Measurements from ENCODE around the gene TAS2R60.
"Not testable (repeated sequence)": the region's sequence is repeated elsewhere in the genome, so short reads cannot be mapped to it uniquely, and the experiment has no call there.

The TAS2R60 gene

DNA sequence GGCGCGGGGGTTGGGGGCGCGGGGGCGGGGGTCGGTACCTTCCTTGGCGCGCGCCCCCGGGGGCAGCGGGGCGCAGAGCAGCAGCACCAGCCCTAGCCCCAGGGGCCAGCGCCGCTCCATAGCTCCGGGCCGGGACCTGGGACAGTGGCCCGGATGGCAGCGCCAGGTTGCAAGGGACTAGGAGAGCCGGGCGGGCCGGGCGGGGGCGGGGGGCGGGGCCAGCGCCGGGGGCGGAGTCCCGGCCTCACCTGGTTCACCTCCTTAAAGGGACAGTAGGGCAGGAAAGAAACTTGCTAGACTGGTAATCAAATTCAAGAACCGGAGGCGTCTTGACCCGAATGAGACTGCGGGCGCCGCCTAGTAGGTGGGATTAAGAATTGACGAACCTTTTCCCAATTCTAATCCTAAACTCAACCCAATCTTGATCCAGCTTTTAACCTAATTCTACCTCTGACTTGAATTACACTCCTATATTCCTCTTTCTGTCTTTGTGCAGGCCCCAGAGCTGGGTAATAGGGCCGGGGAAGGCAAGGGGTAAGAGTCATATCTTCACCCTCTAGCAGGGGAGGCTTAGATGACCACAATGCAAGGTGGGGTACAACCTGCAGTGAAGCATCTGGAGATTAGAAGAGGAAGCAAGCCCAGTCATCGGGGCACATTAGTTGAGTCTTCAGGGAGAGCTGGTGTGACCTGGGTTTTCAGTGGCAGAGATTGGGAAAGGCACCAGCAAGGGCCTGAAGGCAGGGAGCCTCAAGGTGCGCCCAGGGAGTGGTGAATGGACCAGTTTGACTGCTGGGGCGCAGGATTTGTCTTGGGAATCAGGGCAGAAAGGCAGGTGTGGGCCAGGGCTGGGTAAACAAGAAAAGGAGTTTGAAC is 34.3 kb upstream of the TAS2R60 start, which contains the start of gene EPHA1:
Gene EPHA1 (minus strand): TSS at position 171 of the 876 bp plus-strand sequence. CDS start 51 bp downstream, at position 120.
- Histone ChIP-seq H3K27ac (peak within 1 kb of the TSS in 20 of 21 experiments; percentile 25 to 78 (median 68)), H3K4me3 (peak within 1 kb of the TSS; percentile 46 to 60 (median 50))

DNA sequence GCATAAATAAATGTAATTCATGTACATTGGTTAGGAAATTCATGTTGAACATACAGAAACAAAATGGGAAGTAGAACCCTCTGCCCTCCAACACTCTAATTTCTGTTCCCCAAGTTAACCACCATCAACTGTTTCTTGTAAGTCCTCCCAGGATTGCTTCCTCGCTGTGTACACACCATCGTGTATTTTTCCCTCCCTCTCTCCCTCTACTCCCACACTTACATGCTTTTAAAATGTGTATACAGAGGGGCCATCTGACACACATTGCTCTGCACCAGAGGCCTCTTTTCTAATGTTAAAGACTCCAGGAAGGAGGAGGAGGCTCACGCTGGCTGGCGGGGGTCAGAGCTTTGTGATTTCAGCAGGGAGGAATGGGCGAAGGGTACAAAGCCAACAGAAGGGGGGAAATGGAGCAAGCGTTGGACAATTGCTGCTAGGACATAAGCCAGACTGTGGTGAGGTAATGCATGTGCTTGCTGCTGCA is 32.7 kb upstream of the TAS2R60 start:
- no peak overlapping the region for H3K4me3 ChIP-seq

DNA sequence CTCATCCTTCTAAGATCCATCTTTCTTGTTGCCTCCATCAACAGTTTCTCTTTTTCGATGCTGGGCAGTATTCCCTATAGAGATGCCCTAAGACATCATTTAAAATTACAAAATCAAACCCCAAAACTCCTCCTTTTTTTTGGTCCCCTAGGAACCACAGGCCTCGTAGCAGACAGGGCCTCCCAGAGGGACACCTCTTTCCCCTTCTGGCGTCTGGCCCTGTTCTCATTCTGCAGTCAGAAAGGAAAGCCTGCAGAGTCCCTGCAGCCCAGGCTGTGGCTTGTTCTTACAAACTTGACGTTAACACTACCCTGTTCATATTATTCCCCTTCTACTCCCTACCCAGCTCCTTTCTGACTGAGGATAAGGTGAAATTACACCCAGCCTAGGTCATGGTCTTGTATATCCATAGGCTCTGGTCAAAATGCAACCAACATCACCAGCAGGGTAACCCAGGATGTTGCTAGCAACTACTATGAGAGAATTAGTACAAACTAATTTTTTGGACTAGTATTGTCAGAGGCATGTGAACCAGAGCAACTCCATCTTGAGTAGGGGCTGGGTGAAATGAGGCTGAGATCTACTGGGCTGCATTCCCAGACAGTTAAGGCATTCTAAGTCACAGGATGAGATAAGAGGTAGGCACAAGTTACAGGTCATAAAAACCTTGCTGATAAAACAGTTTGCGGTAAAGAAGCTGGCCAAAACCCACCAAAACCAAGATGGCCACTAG is 31.1 kb upstream of the TAS2R60 start:
- Histone ChIP-seq H3K27ac (no peak overlapping the region), H3K4me3 (no peak overlapping the region)

More for the DNA sequence above, 32.7 kb upstream of the TAS2R60 start:
- peak overlapping the region in 5 of 21 experiments; percentile 18 to 65 (median 22) for H3K27ac ChIP-seq

DNA sequence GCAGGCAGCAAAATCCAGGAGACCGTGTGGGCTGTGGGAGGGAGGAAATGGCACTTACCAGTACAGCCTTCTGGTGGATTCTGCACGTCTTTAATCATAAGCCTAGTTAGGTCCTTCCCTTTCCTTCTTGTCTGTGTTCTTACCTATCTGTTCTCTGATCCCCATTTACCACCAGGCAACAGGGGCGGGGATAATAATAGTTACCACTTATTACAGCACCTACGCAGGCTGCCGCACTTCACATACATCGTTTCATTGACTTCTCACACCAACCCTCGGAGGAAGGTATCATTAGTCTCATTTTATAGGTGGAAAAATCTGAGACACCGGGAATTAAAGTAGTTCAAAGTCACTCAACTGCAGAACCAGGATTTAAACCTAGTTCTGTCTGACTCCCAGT is 30.1 kb upstream of the TAS2R60 start:
- Histone ChIP-seq H3K27ac (peak overlapping the region in 1 of 21 experiments; percentile 4), H3K4me3 (no peak overlapping the region)

DNA sequence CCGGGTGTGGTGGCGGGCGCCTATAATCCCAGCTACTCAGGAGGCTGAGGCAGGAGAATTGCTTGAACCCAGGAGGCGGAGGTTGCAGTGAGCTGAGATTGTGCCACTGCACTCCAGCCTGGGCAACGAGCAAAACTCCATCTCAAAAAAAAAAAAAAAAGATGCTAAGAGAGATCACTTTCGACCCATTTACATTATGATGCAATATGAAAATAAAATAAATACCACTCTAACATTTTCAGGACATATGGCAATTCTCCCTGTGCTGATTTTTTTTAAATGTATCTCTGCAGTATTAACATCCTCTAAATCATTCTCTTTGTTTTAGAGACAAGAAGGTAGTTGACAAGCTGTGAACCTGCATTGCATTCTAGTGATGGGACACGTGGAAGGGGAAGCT is 28.0 kb upstream of the TAS2R60 start:
- H3K27ac ChIP-seq = peak overlapping the region in 1 of 21 experiments; percentile 65

DNA sequence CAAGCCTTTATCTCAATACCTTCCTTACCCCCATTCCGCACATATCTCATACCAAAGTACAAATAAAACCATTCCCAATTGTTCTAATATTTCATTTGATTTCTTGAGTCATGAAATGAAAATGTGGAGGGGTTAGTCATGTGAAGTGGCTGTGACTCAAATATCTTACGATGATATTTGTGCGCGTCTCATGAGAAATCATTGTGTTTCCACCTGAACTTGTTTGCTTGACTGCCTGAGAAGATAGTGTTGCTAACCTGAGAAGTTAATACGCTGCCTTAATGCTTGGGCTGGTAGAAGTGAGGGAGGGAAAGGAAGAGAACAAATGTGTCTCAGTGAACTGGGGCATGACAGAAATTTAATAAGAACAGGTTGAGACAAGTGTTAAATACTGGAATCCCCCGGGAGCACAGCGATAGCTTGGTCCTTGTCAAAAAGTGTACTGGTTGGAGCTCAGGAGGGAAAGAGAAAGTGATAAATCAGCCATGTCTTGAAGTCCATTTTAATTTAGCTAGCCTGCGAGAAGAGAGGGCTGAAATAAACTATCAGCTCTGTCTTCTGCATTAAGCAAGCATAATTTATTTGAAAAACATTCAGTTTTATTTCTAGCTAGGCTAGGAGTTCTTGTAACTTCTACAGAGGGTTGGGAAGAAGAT is 27.4 kb upstream of the TAS2R60 start:
- Histone ChIP-seq H3K4me3 (peak overlapping the region in 1 of 7 experiments; percentile 3), H3K27ac (peak overlapping the region in 6 of 21 experiments; percentile 2 to 65 (median 30))

More for the DNA sequence above, 28.0 kb upstream of the TAS2R60 start:
- H3K4me3 ChIP-seq = not testable (repeated sequence)

DNA sequence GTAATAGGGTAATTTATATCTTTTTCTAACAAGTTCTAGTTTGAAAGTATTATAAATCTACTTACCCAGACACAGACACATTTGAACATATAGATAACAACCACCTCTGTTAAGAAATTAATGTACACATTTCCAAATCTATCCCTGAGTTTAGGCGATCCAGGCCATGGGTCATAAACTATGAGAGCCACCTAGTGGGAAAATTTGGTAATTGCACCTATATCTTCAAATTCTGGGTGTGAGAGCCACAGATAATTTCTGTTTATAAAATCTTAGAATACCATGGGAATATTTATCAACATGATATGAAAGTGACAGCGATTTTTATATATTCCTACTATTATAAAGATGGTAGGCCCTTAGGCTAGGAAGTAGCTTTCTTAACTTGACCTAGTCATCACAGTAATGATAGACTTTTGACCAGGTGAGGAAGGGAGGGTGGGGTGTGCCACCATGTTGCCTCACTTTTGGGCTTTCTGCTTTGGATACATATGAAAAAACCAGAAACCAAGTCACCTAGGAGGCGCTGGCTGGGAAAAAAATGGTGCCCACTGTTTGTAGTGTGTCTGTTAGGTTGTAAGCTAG is 26.6 kb upstream of the TAS2R60 start:
- no peak overlapping the region for H3K4me3 ChIP-seq
- peak overlapping the region in 1 of 21 experiments; percentile 22 for H3K27ac ChIP-seq

DNA sequence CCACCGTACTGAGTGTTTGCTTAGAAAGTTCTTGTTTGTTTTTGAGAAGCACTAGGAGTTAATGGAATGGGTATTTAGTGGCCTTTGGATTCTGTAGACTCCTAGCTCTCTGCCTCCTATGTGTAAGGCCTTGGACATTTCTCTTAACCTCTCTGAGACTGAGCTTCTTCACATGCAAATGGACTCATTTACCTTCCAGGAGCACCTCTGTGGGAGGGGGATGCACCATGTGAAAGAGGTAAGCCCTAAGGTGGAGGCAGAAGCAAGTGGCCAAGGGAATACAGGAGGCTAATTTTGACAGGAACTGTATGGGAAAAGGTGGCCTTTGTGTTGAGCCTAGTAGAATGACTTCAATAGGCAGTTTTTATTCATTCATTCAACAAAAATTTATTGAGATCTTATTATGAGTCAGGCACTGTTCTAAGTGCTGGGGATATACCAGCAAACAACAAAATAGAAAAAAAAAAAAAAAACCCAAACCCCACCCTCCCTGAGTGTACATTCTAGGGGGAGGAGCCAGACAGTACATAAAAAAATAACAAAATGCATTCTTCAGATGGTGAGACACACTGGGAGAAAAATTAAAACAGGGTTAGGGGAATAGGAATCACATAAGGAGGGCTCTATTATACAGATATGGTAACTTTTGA is 25.4 kb upstream of the TAS2R60 start:
- Histone ChIP-seq H3K4me3 (no peak overlapping the region), H3K27ac (no peak overlapping the region)

DNA sequence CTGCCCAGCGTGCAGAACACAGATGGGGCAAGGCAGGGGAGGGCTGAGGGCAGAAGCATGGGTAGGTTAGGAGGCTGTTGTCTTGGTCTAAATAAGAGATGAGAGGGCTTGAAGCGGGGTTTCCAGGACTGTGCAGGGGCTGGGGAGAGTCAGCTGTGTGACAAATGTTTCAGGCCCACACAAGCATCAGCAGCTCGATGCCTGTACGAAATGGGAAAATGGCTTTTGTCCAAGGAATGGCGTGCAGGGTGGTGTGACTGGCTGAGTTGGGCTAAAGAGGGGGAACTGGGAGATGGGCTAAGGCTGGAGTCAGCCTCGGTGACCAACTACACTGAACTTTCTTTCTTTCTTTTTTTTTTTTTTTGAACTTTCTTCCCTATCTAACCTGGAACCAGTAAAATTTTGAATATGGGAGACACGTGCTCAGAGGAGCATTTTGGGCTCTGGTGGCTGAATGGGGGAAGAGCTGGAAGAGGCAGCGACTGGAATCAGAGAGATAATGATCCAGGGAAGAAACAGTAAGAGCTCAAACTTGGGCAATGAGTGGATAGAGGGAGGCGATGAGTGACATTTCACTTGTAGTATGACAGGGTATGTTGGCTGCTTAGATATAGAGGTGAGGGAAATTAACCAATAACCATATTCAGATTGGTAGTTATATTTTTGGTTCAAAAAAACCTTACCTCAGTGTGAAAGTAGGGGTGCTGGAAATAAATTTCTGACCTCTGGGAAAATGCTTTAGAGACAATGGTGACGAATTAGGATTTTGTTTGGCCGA is 24.4 kb upstream of the TAS2R60 start:
- Histone ChIP-seq H3K4me3 (no peak overlapping the region), H3K27ac (no peak overlapping the region)

DNA sequence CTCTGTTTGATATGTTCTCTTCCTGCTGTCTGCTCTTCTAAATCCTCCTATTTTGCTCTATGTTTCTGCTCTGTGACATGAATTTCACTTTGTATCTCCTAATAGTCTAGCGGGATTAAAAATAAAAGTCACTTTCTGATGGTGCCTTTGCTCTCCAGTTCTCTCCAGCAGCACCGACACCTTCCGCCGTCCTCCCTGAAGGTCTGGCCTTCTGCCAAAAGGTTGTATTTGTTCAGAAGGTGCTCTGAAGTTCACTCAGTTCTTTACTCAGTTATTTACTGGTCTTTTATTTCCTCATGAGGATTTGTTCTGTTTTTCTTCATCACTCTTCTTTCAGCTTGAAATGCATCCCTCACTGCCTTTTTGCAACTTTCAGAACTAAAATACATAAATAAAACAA is 23.4 kb upstream of the TAS2R60 start:
- no peak overlapping the region for H3K4me3 ChIP-seq
- no peak overlapping the region for H3K27ac ChIP-seq

DNA sequence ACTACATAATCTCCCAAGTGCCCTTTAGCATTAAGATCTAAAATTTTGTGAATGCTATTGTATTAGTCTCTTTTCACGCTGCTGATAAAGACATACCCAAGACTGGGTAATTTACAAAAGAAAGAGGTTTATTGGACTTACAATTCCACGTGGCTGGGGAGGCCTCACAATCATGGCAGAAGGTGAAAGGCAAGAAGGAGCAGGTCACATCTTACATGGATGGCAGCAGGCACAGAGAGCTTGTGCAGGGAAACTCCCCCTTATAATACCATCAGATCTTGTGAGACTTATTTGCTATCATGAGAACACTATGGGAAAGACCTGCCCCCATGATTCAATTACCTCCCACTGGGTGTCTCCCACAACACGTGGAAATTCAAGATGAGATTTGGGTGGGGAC is 22.6 kb upstream of the TAS2R60 start:
- H3K4me3 ChIP-seq, H3K27ac ChIP-seq: not testable (repeated sequence)

DNA sequence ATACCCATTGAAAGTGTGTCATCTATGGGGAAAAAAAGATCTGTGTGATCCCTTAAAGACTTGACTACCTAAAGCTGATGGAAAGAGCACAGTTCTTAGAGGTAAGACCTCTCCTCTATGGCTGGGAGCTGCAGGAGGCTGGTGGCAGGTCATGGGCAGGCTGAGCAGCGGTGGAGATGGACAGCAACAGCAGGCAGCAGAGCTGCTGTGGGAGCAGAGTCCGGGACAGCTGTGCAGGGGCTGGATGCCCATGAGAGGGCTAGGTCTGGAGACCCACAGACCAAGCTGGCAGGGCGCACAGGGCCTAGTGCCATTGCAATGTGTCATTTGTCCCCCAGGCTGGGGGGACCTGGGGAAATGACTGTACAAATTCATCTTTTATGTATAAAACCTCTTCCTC is 21.2 kb upstream of the TAS2R60 start:
- H3K4me3 ChIP-seq = no peak overlapping the region

DNA sequence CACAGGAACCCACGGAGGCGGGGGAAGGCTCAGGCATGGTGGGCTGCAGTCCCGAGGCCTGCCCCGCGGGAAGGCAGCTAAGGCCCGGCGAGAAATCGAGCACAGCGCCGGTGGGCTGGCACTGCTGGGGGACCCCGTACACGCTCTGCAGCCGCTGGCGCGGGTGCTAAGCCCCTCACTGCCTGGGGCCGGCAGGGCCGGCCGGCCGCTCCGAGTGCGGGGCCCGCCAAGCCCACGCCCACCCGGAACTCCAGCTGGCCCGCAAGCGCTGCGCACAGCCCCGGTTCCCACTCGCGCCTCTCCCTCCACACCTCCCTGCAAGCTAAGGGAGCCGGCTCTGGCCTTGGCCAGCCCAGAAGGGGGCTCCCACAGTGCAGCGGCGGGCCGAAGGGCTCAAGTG is 18.8 kb upstream of the TAS2R60 start:
- H3K27ac ChIP-seq, H3K4me3 ChIP-seq: not testable (repeated sequence)

More for the DNA sequence above, 21.2 kb upstream of the TAS2R60 start:
- H3K27ac ChIP-seq = no peak overlapping the region

DNA sequence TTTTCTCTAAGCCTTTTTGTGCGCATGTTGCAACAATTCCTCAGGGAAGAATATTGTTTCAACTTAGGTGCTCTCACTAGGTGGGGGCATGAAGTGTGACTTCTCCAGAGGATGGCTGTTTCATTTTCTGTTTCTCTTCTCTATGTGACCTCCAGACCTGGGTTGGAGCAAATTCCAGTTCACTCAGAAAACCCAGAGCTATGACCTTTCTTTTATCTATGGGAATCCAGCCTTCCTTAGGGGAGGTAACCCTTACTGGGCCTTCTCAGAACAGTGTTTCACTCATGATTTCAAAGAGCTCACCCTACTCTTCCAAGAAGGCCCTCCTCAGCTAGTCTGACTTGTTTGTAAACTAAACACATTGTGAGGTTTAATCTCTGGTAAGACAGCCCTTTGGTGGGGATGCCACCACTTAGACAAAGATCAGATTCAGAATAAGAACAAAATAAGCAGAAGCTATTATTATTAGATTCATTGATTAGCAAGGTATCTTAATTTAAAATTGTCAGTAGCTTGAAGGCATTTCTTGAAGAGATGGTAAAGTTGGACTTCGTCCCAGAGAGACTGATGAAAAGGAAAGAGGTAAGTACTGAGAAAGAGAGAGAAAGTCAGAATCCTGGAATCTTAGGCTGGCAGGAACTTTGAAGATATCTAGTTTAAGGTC is 16.6 kb upstream of the TAS2R60 start:
- Histone ChIP-seq H3K27ac (no peak overlapping the region), H3K4me3 (no peak overlapping the region)

DNA sequence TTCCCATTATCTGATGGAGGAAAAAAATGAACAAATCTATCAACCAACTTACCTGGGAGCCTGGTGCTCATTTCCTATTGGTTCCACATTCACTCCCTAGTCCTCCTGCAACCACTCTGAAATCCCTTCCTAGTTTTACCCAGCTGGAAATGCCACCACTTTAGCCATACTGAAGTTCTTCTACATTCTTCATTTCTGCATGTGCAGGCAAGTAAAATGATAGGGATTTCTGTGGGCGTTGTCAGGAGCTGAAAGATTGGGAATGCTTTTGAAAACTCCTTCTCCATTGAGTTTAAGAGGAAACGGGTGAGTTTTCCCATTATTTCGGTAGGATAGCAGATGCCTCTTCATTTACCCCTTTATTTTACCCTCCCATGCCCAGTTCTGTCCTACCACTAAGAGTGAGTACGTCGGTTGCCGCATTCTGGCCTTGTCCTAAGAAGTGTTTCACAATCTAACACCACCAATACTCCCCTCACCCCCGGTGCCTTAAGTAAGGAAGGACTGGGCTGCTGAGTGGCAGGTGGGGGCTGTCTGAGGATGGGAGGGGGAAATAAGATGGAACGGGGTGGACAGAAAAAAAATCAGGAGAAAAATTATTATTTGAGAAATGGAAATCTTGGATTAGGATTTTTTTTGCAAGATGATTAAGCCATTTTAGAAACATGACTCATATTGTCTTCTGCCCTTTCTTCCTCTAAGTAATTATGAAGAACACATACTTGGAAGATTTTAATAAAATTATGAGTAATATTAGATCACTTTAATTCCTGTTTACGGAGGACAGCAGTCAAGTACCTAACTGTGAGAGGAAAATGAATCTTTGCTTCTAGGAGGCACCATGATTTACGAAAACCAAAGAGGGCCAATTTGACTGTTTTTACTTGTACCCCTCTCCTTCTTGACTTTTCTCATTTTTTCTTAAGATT is 13.2 kb upstream of the TAS2R60 start:
- H3K4me3 ChIP-seq = no peak overlapping the region
- peak overlapping the region in 9 of 21 experiments; percentile 1 to 66 (median 44) for H3K27ac ChIP-seq

DNA sequence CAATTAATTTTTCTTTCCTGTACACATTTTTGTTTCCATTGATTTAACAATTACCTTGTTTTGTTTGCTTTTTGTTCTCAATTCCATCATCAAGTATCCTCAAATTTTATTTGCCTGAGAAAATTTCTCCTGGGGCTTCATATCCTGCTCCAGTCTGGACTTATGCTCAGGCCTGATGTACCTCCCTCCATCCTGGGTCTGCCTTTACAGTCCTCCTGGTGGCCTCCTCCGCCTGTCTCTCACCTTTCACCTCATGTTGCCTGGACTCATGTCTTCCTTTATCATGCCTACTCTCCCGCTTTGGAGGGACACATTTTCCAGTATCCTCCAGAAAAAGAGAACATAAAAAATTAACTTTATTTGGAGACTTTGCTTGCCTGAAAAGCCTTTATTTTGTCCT is 12.1 kb upstream of the TAS2R60 start:
- no peak overlapping the region for H3K4me3 ChIP-seq

DNA sequence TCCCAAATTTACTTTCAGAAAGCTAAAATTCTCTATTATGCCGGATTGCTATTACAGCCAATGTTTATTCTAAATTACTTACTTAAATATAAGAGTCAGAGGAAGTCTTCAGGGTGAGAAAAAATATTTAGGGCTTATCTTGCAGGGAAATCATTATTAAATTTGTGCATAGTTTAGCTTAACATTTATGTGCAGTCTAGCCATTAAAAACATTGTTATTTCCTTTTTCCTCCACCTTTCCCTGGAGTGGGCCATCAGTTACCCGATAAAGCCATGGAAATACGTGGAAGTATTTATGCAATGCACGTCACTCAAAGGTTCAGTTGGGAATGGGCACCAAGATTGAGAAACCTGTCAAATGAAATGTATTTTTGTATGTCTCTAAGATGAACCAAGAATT is 9.5 kb upstream of the TAS2R60 start:
- H3K27ac ChIP-seq = no peak overlapping the region
- no peak overlapping the region for H3K4me3 ChIP-seq

More for the DNA sequence above, 12.1 kb upstream of the TAS2R60 start:
- no peak overlapping the region for H3K27ac ChIP-seq

All from skin epidermis (tissue), 12 donors.